ENCODE measurements around the gene LSM12.
A peak's percentile ranks its signal among the peaks of the same experiment; 100 is the strongest.

The LSM12 gene

DNA sequence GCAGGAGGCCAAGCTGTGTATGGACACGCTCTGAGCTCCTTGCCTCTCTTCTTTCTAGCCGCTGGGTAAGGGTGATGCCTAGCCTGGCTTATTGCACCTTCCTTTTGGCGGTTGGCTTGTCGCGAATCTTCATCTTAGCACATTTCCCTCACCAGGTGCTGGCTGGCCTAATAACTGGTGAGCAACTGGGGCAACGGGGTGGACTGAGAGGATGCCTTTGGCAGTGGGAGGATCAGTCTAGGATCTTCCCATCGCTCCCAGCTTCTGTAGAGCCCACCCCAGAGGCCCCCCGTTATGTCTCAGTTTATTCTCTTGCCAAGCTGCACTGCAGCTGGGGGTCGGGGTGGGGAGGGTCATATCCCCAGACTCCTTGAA is 8.4 kb upstream of the LSM12 start:
- TF ChIP-seq, protein P1, sequence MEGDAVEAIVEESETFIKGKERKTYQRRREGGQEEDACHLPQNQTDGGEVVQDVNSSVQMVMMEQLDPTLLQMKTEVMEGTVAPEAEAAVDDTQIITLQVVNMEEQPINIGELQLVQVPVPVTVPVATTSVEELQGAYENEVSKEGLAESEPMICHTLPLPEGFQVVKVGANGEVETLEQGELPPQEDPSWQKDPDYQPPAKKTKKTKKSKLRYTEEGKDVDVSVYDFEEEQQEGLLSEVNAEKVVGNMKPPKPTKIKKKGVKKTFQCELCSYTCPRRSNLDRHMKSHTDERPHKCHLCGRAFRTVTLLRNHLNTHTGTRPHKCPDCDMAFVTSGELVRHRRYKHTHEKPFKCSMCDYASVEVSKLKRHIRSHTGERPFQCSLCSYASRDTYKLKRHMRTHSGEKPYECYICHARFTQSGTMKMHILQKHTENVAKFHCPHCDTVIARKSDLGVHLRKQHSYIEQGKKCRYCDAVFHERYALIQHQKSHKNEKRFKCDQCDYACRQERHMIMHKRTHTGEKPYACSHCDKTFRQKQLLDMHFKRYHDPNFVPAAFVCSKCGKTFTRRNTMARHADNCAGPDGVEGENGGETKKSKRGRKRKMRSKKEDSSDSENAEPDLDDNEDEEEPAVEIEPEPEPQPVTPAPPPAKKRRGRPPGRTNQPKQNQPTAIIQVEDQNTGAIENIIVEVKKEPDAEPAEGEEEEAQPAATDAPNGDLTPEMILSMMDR (IDR thresholded peaks at IDR 0.05; ENCODE audit: insufficient read depth, low read depth, low read length, missing control alignments): no peak

DNA sequence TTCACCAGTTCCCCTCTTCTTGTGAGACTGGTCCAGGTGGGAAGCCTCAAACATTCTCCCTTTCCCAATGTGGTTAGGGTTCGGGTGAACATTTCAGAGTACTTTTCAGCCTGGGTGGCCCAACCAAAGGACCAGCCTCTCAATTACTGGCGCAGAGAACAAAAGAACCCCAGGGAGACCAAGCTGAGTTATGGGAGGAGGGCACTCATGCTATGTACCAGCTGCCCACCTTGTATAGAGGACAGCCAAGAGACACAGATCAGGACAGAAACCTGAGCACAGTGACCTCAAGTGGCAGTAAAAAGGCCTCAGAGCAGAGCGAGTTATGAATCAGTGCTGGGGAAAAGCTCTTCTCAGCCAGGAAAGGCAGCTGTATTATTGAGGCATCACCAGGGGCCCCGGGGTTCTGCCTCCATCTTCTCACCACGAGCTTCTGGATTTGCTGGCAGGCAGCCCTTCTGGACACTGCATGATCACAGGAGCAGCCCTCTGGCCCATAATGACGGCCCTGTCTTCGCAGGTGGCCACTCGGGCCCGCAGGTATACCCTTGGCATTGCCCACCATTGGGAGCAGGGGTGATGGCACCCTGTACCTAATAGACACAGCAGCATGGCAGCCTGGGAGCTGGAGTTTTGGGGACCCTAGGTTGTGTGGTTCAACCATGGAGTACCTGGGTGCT is 7.9 kb upstream of the LSM12 start:
- H3K4me3 ChIP-seq (ENCODE audit: low read depth, low read length): no peak overlapping the region
- no peak for DNase-seq (ENCODE audit: low read depth)
- TF ChIP-seq, protein P1 (IDR thresholded peaks at IDR 0.05; ENCODE audit: insufficient read depth, low read depth, low read length, missing control alignments): no peak

More for the DNA sequence above, 8.4 kb upstream of the LSM12 start:
- no peak overlapping the region for H3K4me3 ChIP-seq (ENCODE audit: low read depth, low read length)
- DNase-seq (ENCODE audit: low read depth): no peak

DNA sequence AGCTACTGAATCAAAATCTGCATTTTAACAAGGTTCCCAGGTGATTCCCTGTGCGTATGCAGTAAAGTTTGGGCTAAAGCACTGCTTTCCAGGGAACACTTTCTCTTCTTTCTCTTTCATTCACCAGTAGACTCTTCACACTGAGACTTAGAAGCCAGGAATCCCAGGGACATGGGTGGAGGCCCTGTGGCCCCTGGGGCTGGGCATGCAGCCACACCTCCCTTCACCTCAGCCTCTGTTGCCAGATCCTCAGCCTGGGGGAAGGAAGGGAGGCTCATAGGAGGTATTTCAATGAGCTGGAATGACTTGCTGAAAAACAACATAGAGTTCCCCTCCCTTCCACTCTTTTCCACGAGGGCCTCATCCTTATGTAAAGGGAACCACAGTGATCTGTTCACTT is 5.3 kb upstream of the LSM12 start:
- DNase-seq (ENCODE audit: low read depth): no peak
- peak overlapping the region; percentile 58 for H3K4me3 ChIP-seq (ENCODE audit: low read depth, low read length)
- TF ChIP-seq, protein P1 (IDR thresholded peaks at IDR 0.05; ENCODE audit: insufficient read depth, low read depth, low read length, missing control alignments): no peak

DNA sequence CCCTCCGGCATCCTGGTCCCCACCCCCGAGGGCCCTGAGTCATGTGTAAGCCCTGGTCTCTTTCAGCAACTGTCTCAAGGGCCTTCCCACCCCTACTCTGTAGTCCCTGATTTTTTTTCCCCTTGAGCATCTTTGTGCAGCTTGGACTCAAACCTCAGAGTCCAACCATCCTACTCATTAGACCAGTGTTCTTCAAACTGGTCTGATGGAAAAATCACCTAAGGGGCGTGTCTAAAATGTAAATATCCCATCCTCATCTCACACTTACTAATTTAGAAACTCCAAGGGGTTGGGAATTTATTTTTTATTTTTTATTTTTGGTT is 4.7 kb upstream of the LSM12 start:
- DNase-seq (ENCODE audit: low read depth): no peak
- peak overlapping the region; percentile 58 for H3K4me3 ChIP-seq (ENCODE audit: low read depth, low read length)
- TF ChIP-seq, protein P1 (IDR thresholded peaks at IDR 0.05; ENCODE audit: insufficient read depth, low read depth, low read length, missing control alignments): no peak

DNA sequence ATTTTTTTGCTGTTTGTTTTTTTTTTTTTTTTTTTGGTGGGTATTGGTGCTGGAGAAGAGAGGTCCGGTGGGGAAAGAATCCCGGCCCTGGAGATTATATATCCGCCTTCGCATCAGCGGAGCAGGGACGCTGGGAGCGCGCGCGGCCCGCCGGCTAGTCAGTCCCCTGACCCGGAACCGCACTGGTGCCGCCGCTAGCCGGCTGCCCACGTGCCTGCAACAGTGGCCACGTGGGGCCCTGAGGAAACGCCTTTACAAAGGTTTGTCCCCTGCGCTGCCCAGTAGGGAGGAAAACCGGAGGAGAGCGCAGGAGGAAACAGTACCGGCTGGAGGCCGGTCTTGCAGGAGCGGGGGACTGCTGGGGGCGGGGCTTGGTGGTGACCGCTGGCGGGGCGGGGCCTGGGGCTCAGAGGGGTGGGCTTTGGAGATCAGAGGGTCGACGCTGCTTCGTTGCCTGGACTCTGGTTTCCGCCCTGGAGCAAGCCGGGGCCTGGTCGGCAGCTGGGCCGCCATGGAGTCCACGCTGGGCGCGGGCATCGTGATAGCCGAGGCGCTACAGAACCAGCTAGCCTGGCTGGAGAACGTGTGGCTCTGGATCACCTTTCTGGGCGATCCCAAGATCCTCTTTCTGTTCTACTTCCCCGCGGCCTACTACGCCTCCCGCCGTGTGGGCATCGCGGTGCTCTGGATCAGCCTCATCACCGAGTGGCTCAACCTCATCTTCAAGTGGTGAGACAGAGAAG is 4.2 kb upstream of the LSM12 start, which contains the start of gene G6PC3:
TSS of gene G6PC3 (plus strand) at position 281 of the 743 bp plus-strand sequence. CDS start at position 512, 231 bp downstream.
- peak; percentile 98 for DNase-seq (ENCODE audit: low read depth)
- H3K4me3 ChIP-seq (ENCODE audit: low read depth, low read length): peak within 1 kb of the TSS; percentile 58
- TF ChIP-seq, protein P1 (IDR thresholded peaks at IDR 0.05; ENCODE audit: insufficient read depth, low read depth, low read length, missing control alignments): no peak

DNA sequence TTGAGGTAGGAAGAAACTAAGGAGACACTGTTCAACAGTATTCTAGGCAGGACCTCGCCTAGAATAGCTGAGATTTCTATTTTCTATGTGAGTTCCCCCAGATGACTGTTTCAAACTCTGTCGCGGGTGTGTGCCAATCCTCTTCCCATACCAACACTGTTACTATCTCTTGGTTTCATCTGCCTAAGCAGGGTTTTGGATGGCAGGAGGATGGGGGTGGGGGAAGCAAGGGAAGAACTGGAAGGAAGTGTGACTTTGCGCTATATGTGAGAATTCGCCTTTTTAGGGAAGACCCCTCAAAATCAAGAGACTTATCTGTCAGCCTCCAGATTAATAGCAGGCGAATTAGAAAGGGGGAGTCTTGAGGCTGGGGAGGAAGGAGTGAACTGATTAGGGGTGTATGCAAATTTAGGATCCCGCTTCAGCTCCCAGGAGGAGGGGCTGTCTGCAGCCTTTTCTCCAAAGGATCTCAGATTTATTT is 3.5 kb upstream of the LSM12 start:
- TF ChIP-seq, protein P1 (IDR thresholded peaks at IDR 0.05; ENCODE audit: insufficient read depth, low read depth, low read length, missing control alignments): no peak
- DNase-seq (ENCODE audit: low read depth): no peak
- H3K4me3 ChIP-seq (ENCODE audit: low read depth, low read length): peak overlapping the region; percentile 58
